Uterus (tissue), 4 donors: Measurements from ENCODE around the gene LRP10. TPM values are rescaled to one million over a fixed set of nuclear protein-coding genes. Genes with fewer than 3 reads are reported as not detected.
A peak's percentile ranks its signal among the peaks of the same experiment; 100 is the strongest.

ENCODE experiments used
- DNase-seq, 2 donors: peaks; one replicate each; pipeline ENCODE4 v3.0.0-alpha.2; 2019 to 2020
- H3K27ac ChIP-seq, 2 donors: fragments of 200-600 bp; sonication (generic); 1 replicate in 1 of 2; 2 replicates in 1 of 2; pipeline ENCODE4 v1.5.1; 2016 to 2018
- H3K27me3 ChIP-seq, 2 donors: fragments of 200-600 bp; sonication (generic); one replicate each; pipeline ENCODE4 v1.5.1; 2018 to 2019; ENCODE audit warnings: control low read depth in 1 of 2
- H3K36me3 ChIP-seq, 2 donors: fragments of 200-600 bp; sonication (generic); one replicate each; pipeline ENCODE4 v1.5.1; 2019; ENCODE audit warnings: control low read depth in 1 of 2
- H3K4me1 ChIP-seq, 2 donors: fragments of 200-600 bp; sonication (generic); one replicate each; pipeline ENCODE4 v1.5.1; 2018 to 2019; ENCODE audit warnings: control low read depth in 1 of 2
- H3K4me3 ChIP-seq, 2 donors: fragments of 200-600 bp; sonication (generic); 1 replicate in 1 of 2; 2 replicates in 1 of 2; pipeline ENCODE4 v1.5.1; 2018 to 2019; ENCODE audit warnings: mild to moderate bottlenecking in 1 of 2
- H3K9me3 ChIP-seq, 2 donors: fragments of 200-600 bp; sonication (generic); one replicate each; pipeline ENCODE4 v1.5.1; 2019; ENCODE audit warnings: control low read depth in 1 of 2
- CTCF ChIP-seq, 4 experiments: fragments of 200-600 bp in 2 of 4; fragments of 450-650 bp in 2 of 4; sonication (generic) in 2 of 4; IDR thresholded peaks; one replicate each; pipeline ENCODE4 v1.5.1; 2016 to 2019; ENCODE audit warnings: antibody characterized with exemption in 4 of 4, mild to moderate bottlenecking in 2 of 4, moderate library complexity in 1 of 4
- POLR2A ChIP-seq, 2 donors: fragments of 450-650 bp; IDR thresholded peaks; one replicate each; pipeline ENCODE4 v1.6.1; 2016; ENCODE audit warnings: antibody characterized with exemption in 2 of 2, mild to moderate bottlenecking in 1 of 2, moderate library complexity in 1 of 2
- intact Hi-C: fragments of 100-400 bp; cut with DNase I; formaldehyde crosslinking; loops from one replicate; pipeline ENCODE4 v1.15.1; 2023; ENCODE audit warnings: low total_unique reads
- total RNA-seq, 4 donors: library from RNA; depleted of rRNA in 3 of 4; stranded (reverse); fragments of >200 nt in 3 of 4; gene quantifications; one replicate each; pipeline versions ENCODE4 v1.1.0 to v1.2.4, GENCODE V29; 2014 to 2023
- donor health status: DM: yes; HTN: yes; CAD: no.

LRP10 gene
- total RNA-seq, 4 donors from 2014 or later, result 27.4 to 140 (median 37.5) TPM

GRCh38 chr14:22872033-22872832 lies 693 bp downstream of the LRP10 start:
- peak; percentile 89 to 92 for DNase-seq
- peaks cover 4% of the 10 kb centered on the region in 2 donors for H3K4me1 ChIP-seq

GRCh38 chr14:22872833-22873520 lies 1.4 kb downstream of the LRP10 start:
- Histone ChIP-seq H3K4me1 (peaks cover 4% of the 10 kb centered on the region in 2 donors), H3K27ac (peak overlapping the region; percentile 97 to 100), H3K4me3 (peak overlapping the region; percentile 74 to 86), H3K9me3 (no peaks in the 10 kb centered on the region), H3K36me3 (no peaks in the 10 kb centered on the region), H3K27me3 (no peaks in the 10 kb centered on the region)
- TF ChIP-seq CTCF (IDR thresholded peaks at IDR 0.05) (no peak), POLR2A (IDR thresholded peaks at IDR 0.05) (no peak)
- no peak for DNase-seq
- intact Hi-C loops, result no loop called here

More at GRCh38 chr14:22872033-22872832, 693 bp downstream of the LRP10 start:
- TF ChIP-seq POLR2A (IDR thresholded peaks at IDR 0.05) (peak; percentile 14 to 28), CTCF (IDR thresholded peaks at IDR 0.05) (peak; percentile 92 to 95 (median 93))
- peak overlapping the region; percentile 74 to 86 for H3K4me3 ChIP-seq
- intact Hi-C loops, result no loop called here
- H3K27me3 ChIP-seq, result no peaks in the 10 kb centered on the region
- peak overlapping the region; percentile 97 to 100 for H3K27ac ChIP-seq
- no peaks in the 10 kb centered on the region for H3K9me3 ChIP-seq
- H3K36me3 ChIP-seq, result no peaks in the 10 kb centered on the region

GRCh38 chr14:22875003-22875747 lies 3.6 kb downstream of the LRP10 start:
- DNase-seq, result no peak
- TF ChIP-seq POLR2A (IDR thresholded peaks at IDR 0.05) (no peak), CTCF (IDR thresholded peaks at IDR 0.05) (no peak)
- Histone ChIP-seq H3K27me3 (no peaks in the 10 kb centered on the region), H3K4me3 (no peak overlapping the region), H3K27ac (no peak overlapping the region), H3K4me1 (peaks cover under 1 to 1% of the 10 kb centered on the region in 2 donors), H3K9me3 (no peaks in the 10 kb centered on the region), H3K36me3 (no peaks in the 10 kb centered on the region)
- intact Hi-C loops, result no loop called here

GRCh38 chr14:22875748-22876319 lies 4.3 kb downstream of the LRP10 start:
- H3K27ac ChIP-seq, result no peak overlapping the region
- no peak for DNase-seq
- no peaks in the 10 kb centered on the region for H3K4me1 ChIP-seq
- H3K9me3 ChIP-seq, result no peaks in the 10 kb centered on the region
- H3K4me3 ChIP-seq, result no peak overlapping the region
- intact Hi-C loops, result no loop called here
- no peaks in the 10 kb centered on the region for H3K36me3 ChIP-seq
- H3K27me3 ChIP-seq, result no peaks in the 10 kb centered on the region
- TF ChIP-seq POLR2A (IDR thresholded peaks at IDR 0.05), result no peak

- DNase-seq, result no peak
These were observed 5.5 kb downstream of the LRP10 start for GRCh38 chr14:22877000-22877501.

More at GRCh38 chr14:22877000-22877501, 5.5 kb downstream of the LRP10 start:
- no peak overlapping the region for H3K27ac ChIP-seq
- no peak overlapping the region for H3K4me3 ChIP-seq
- H3K4me1 ChIP-seq, result no peaks in the 10 kb centered on the region
- H3K27me3 ChIP-seq, result no peaks in the 10 kb centered on the region
- no peak for TF ChIP-seq POLR2A (IDR thresholded peaks at IDR 0.05)
- no peak for TF ChIP-seq CTCF (IDR thresholded peaks at IDR 0.05)
- intact Hi-C loops, result no loop called here
- H3K36me3 ChIP-seq, result no peaks in the 10 kb centered on the region
- no peaks in the 10 kb centered on the region for H3K9me3 ChIP-seq
